K562 (cell line): ENCODE measurements around the gene OR2V1. TPM values are rescaled to one million over a fixed set of nuclear protein-coding genes. Genes with fewer than 3 reads are reported as not detected.

Experiments used
- ARID3A ChIP-seq: IDR thresholded peaks from 2 replicates; pipeline ENCODE4 v1.6.1; 2012; ENCODE audit warnings: low read depth, low read length, improper control_type of control experiment, borderline replicate concordance
- ARNT ChIP-seq, 2 experiments: fragments of 450-650 bp; IDR thresholded peaks; 2 replicates each; pipeline ENCODE4 v1.6.1; 2016; ENCODE audit warnings: mild to moderate bottlenecking in 1 of 2
- CBFA2T2 ChIP-seq: fragments of 450-650 bp; conservative IDR thresholded peaks from 2 replicates; pipeline ENCODE4 v1.6.1; 2017; ENCODE audit warnings: mild to moderate bottlenecking
- EHMT2 ChIP-seq: fragments of 450-650 bp; IDR thresholded peaks from 2 replicates; pipeline ENCODE4 v1.6.1; 2018; ENCODE audit warnings: antibody characterized with exemption
- GATAD2A ChIP-seq: fragments of 450-650 bp; IDR thresholded peaks from 2 replicates; pipeline ENCODE4 v1.6.1; 2017
- KAT7 ChIP-seq: sonication (generic); formaldehyde crosslinking; IDR thresholded peaks from 2 replicates; pipeline ENCODE4 v1.8.0; 2022; ENCODE audit warnings: missing genetic modification reagents, mild to moderate bottlenecking, borderline replicate concordance
- NBN ChIP-seq: fragments of 450-650 bp; IDR thresholded peaks from 2 replicates; pipeline ENCODE4 v1.6.1; 2016; ENCODE audit warnings: low read depth, mild to moderate bottlenecking
- NR4A1 ChIP-seq, 2 experiments: fragments of 250-450 bp in 1 of 2; fragments of 450-650 bp in 1 of 2; sonication (Bioruptor Pico) in 1 of 2; IDR thresholded peaks; 2 replicates each; pipeline versions ENCODE4 v1.4.0 to v1.6.1; 2016 to 2020; ENCODE audit warnings: mild to moderate bottlenecking in 2 of 2, missing compliant biosample characterization in 1 of 2, missing genetic modification characterization in 1 of 2, moderate library complexity in 1 of 2
- RBFOX2 ChIP-seq: fragments of 200-400 bp; formaldehyde crosslinking; IDR thresholded peaks from 2 replicates; pipeline ENCODE4 v1.6.1; 2017; ENCODE audit warnings: low read depth, mild to moderate bottlenecking, low read length, moderate library complexity
- SMC3 ChIP-seq: conservative IDR thresholded peaks from 2 replicates; pipeline ENCODE4 v1.6.1; 2011; ENCODE audit warnings: low read depth, low read length, improper control_type of control experiment; ENCODE audit not compliant: insufficient read depth
- TFAM ChIP-seq: fragments of 250-450 bp; sonication (Bioruptor Pico); conservative IDR thresholded peaks from 2 replicates; pipeline ENCODE4 v1.5.0; 2021; ENCODE audit warnings: mild to moderate bottlenecking, moderate library complexity
- THRAP3 ChIP-seq: fragments of 450-650 bp; IDR thresholded peaks from 2 replicates; pipeline ENCODE4 v1.6.1; 2016; ENCODE audit warnings: mild to moderate bottlenecking, inconsistent platforms, borderline replicate concordance
- TRIM25 ChIP-seq: fragments of 450-650 bp; IDR thresholded peaks from 2 replicates; pipeline ENCODE4 v1.7.0; 2016; ENCODE audit warnings: borderline replicate concordance
- ZNF408 ChIP-seq: fragments of 250-450 bp; sonication (Bioruptor Pico); IDR thresholded peaks from 2 replicates; pipeline ENCODE4 v1.4.0; 2020; ENCODE audit warnings: low read depth, mild to moderate bottlenecking, moderate library complexity
- ZNF707 ChIP-seq: fragments of 250-450 bp; sonication (Bioruptor Pico); conservative IDR thresholded peaks from 2 replicates; pipeline ENCODE4 v1.8.0; 2022; ENCODE audit warnings: inconsistent platforms, mild to moderate bottlenecking, moderate library complexity
- polyA plus RNA-seq, 8 experiments: library from polyadenylated mRNA; depleted of rRNA in 4 of 8; stranded (reverse) in 5 of 8; unstranded in 3 of 8; fragments of >200 nt; fragmentation: Nextera tagmentation in 2 of 8; fragmentation: Illumina TruSeq in 1 of 8; extraction: Ambion mirVana in 2 of 8; extraction: Trizol in 1 of 8; gene quantifications; 2 replicates each; pipeline versions ENCODE4 v1.2.1 to v1.2.3, GENCODE V29; 2011 to 2014; ENCODE audit warnings: inconsistent platforms in 1 of 8, missing spikeins in 1 of 8
- total RNA-seq, 7 experiments: library from RNA; depleted of rRNA in 6 of 7; stranded (reverse); fragments of >200 nt in 6 of 7; fragmentation: Illumina TruSeq in 2 of 7; extraction: Trizol in 2 of 7; gene quantifications; 2 replicates each; pipeline versions ENCODE4 v1.2.1 to v1.2.3, GENCODE V29; 2011 to 2021; ENCODE audit warnings: low replicate concordance in 1 of 7
- TF ChIP-seq, protein P1 (sequence below): fragments of 200-800 bp; sonication (Bioruptor generic); IDR thresholded peaks from 2 replicates; pipeline ENCODE4 v1.6.1; 2017; ENCODE audit warnings: missing genetic modification characterization, missing compliant biosample characterization
- TF ChIP-seq, protein P2 (sequence below): fragments of 450-650 bp; IDR thresholded peaks from 2 replicates; pipeline ENCODE4 v1.7.1; 2018; ENCODE audit warnings: mild to moderate bottlenecking, low read depth; ENCODE audit not compliant: partially characterized antibody

The OR2V1 gene
- total and polyA plus RNA-seq, 9 of the 15 experiments (the other 6 are each of a cell fraction or from before 2014, with no cell fraction given): 0.04 to 0.28 (median 0.15) TPM; not detected in 5

DNA sequence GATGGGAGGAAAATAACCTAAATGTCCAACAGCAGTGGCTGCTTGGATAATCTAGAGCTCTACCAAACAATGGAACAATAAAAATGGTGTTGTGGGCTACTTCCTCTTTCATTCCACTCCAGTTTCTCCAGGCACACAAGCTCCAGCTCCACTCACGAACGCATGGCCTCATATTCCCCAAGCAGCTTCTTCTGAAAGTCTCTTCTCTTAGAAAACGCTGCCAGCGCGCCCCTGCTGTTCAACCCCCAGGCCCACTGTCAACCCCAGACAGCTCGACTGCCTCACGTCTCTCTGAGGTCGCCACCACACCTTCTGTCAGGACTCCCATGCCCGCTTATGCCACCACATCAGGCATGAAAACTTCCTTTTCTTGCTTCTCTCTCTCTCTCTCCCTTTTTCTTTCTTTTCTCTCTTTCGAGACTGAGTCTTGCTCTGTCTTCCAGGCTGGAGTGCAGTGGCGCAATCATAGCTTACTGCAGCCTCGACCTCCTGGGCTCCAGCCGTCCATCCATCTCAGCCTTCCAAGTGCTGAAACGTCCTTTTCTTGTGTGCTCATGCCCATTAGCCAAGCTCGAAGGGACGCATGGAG lies 32.6 kb upstream of the OR2V1 start (continued):
- TF ChIP-seq RBFOX2 (peak; percentile 54; the same call in 1 of the 2 replicates), GATAD2A (peak; percentile 41; the same call in 1 of the 2 replicates), CBFA2T2 (no peak), NBN (peak; percentile 77; the same call in 1 of the 2 replicates), ARNT (IDR thresholded peaks at IDR 0.05) (peak; percentile 57 to 74; a peak in 2 of 4 replicates), ZNF408 (CRISPR knock-in tag) (no peak), NR4A1 (CRISPR knock-in tag; IDR thresholded peaks at IDR 0.05) (no peak), NR4A1 (tag; IDR thresholded peaks at IDR 0.05) (peak; percentile 83), TFAM (no peak), SMC3 (no peak), EHMT2 (peak; percentile 57; the same call in 1 of the 2 replicates), ZNF707 (CRISPR knock-in tag) (no peak), THRAP3 (peak; percentile 51; the same call in 1 of the 2 replicates), ARID3A (no peak), TRIM25 (0 out of 2 replicates have a peak, but pooled peaks have one; percentile 15), KAT7 (CRISPR knock-in tag) (no peak)
- TF ChIP-seq, protein P1, sequence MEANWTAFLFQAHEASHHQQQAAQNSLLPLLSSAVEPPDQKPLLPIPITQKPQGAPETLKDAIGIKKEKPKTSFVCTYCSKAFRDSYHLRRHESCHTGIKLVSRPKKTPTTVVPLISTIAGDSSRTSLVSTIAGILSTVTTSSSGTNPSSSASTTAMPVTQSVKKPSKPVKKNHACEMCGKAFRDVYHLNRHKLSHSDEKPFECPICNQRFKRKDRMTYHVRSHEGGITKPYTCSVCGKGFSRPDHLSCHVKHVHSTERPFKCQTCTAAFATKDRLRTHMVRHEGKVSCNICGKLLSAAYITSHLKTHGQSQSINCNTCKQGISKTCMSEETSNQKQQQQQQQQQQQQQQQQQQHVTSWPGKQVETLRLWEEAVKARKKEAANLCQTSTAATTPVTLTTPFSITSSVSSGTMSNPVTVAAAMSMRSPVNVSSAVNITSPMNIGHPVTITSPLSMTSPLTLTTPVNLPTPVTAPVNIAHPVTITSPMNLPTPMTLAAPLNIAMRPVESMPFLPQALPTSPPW (CRISPR knock-in tag): 0 out of 2 replicates have a peak, but pooled peaks have one; percentile 16
- TF ChIP-seq, protein P2, sequence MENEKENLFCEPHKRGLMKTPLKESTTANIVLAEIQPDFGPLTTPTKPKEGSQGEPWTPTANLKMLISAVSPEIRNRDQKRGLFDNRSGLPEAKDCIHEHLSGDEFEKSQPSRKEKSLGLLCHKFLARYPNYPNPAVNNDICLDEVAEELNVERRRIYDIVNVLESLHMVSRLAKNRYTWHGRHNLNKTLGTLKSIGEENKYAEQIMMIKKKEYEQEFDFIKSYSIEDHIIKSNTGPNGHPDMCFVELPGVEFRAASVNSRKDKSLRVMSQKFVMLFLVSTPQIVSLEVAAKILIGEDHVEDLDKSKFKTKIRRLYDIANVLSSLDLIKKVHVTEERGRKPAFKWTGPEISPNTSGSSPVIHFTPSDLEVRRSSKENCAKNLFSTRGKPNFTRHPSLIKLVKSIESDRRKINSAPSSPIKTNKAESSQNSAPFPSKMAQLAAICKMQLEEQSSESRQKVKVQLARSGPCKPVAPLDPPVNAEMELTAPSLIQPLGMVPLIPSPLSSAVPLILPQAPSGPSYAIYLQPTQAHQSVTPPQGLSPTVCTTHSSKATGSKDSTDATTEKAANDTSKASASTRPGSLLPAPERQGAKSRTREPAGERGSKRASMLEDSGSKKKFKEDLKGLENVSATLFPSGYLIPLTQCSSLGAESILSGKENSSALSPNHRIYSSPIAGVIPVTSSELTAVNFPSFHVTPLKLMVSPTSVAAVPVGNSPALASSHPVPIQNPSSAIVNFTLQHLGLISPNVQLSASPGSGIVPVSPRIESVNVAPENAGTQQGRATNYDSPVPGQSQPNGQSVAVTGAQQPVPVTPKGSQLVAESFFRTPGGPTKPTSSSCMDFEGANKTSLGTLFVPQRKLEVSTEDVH: peak; percentile 12
